Endothelial cell of hepatic sinusoid (primary cell): ENCODE measurements around the gene ASB10.

Experiments used
- in situ Hi-C: cut with HindIII; loops from 2 replicates; pipeline ENCODE4 v1.10.0; 2017; ENCODE audit warnings: low sequenced_read_pairs

Gene ASB10, protein sequence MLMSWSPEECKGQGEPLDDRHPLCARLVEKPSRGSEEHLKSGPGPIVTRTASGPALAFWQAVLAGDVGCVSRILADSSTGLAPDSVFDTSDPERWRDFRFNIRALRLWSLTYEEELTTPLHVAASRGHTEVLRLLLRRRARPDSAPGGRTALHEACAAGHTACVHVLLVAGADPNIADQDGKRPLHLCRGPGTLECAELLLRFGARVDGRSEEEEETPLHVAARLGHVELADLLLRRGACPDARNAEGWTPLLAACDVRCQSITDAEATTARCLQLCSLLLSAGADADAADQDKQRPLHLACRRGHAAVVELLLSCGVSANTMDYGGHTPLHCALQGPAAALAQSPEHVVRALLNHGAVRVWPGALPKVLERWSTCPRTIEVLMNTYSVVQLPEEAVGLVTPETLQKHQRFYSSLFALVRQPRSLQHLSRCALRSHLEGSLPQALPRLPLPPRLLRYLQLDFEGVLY

DNA sequence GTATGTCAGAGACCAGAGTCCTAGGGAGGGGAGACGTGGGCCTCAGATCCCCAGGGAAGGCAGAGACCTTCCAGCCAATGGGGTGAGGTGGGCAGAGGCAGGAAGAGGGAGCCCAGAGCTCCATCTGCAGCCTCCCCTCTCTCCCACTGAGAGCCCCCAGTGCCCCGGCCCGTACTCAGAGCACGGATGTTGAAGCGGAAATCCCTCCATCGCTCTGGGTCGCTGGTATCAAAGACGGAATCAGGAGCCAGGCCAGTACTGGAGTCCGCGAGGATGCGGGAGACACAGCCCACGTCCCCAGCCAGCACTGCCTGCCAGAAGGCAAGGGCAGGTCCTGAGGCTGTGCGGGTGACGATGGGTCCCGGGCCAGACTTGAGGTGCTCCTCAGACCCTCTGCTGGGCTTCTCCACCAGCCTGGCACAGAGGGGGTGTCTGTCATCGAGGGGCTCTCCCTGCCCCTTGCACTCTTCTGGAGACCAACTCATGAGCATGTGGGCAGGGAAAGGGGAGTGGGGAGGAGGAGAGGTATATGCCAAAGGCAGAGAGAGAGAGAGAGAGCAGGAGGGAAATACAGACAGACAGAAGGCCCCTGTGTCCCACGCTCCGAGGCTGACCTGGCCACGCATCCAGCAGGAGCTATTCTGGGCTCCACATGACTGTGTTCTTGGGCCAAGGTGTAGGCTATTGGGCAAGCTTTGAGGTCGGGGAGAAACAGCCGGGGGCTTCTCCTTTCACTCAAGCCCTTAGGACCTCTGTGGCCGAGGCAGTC is at the start of gene ASB10:
Gene ASB10 (minus strand): TSS at position 611 of the 769 bp plus-strand sequence. CDS start 120 bp downstream, at position 491.
- in situ Hi-C loops = no loop called here

DNA sequence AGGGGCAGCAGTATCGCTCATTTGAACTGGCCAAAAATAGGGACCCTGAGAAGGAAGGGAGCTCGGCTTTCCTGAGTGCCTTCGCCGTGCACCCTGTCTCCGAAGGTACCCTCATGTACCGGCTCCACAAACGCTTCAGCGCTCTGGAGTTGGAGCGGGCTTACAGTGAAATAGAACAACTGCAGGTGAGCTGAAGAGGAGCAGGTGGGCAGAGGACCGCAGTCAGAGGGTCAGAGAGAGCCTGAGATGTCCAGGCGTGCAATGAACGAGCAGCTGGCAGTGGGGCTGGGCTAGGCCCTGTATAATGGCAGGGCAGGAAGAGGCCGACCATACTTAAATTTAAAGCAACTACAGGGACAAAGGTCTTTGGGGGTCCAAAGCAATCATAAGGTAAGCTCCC is 49.4 kb upstream of the ASB10 start:
- in situ Hi-C loops = no loop called here

DNA sequence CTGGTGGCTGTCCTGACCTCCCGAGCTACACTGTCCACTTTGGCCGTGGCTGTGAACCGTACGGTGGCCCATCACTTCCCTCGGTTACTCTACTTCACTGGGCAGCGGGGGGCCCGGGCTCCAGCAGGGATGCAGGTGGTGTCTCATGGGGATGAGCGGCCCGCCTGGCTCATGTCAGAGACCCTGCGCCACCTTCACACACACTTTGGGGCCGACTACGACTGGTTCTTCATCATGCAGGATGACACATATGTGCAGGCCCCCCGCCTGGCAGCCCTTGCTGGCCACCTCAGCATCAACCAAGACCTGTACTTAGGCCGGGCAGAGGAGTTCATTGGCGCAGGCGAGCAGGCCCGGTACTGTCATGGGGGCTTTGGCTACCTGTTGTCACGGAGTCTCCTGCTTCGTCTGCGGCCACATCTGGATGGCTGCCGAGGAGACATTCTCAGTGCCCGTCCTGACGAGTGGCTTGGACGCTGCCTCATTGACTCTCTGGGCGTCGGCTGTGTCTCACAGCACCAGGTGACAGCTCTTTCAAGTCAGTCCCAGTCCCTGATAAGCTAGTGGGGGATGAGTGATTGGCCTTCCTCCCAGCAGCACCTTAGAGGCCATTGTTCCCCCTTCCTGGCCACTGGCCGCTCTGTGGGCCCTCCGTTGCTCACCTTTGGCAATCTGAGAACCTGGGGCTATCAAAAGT is 48.2 kb upstream of the ASB10 start:
- in situ Hi-C loops = no loop called here

DNA sequence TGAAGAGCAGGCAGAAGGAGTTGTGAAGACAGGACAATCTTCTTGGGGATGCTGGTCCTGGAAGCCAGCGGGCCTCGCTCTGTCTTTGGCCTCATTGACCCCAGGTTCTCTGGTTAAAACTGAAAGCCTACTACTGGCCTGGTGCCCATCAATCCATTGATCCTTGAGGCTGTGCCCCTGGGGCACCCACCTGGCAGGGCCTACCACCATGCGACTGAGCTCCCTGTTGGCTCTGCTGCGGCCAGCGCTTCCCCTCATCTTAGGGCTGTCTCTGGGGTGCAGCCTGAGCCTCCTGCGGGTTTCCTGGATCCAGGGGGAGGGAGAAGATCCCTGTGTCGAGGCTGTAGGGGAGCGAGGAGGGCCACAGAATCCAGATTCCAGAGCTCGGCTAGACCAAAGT is 46.8 kb upstream of the ASB10 start:
- in situ Hi-C loops = no loop called here

DNA sequence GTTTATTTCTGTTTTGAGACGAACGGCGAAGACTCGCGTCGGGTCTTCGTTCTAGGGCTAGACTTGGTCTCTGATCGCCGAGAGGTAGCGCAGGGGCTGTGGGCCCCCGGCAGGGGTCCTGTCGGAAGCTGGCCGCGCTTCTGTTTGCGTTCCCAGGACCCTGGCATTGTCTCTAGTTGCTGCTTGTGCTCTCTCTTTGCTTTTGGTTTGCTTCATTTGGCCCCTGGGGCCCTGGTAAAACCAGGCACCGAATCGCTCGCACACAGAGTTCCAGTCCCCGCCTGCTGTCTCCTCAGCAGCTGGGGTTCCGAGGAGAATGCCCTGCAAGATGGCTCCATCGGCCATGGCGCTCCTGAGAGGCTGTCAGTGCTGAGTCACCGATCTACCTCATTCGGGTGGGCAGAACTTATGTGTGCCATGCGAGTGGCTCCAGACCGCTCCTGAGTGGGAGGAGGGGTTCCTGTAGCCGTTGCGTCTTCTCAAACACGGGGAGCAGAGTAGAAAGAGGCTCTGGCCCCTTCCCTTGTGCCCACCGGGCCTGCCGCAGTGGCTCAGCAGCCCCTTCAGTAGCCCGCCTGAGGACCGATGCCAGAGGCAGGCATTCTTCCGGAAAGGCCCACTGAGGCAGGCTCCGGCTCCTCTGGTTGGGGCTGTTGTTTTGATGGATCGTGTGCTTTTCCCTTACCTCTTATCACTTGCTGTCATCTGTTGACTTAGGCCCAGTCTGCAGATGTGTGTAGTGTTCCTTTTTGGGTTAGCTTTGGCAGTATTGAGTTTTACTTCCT is 46.1 kb upstream of the ASB10 start:
- in situ Hi-C loops = no loop called here

DNA sequence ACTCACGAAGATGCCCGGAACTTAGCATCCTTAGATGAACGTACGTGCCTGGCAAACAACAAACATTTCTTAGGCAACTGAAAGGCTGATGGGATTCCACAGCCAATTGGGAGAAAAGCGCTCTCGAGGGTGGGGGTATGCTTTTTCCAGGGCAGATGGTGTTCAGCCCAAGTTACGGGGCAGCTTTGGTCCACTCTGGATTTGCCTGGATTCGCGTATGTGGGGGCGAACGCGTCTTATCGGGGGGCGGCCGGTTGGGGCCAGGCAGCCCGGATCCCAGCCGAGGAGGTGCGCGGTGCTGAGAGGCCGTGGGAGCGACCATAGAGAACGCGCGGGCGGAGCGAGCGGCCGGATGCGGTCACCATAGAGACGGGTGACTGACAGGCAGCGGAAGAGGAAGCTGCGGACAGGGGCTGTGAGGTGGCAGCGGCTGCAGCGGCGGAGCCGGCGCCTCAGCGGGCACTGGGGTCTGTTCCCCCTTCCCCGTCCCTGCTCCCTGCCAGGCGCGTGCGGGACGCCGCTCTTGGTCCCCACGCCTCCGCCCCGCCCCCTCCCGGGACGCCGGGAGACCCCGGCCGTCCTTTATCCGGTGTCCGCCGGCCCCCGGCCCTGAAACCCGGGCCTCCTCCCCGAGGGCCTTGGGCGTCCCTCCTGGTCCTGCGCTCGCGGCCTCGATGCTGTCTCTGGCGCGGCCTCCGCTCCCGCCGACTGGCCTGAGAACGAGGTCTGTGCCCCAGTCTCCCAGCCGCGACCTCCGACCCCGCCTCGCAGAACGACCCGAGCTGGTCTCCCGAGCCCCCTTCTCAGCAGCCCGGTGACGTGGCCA is 45.3 kb upstream of the ASB10 start, which contains the start of gene CHPF2:
Gene CHPF2 (plus strand): TSS at position 393 of the 826 bp plus-strand sequence. CDS start 1,529 bp downstream, outside the sequence.
- in situ Hi-C loops = no loop called here

DNA sequence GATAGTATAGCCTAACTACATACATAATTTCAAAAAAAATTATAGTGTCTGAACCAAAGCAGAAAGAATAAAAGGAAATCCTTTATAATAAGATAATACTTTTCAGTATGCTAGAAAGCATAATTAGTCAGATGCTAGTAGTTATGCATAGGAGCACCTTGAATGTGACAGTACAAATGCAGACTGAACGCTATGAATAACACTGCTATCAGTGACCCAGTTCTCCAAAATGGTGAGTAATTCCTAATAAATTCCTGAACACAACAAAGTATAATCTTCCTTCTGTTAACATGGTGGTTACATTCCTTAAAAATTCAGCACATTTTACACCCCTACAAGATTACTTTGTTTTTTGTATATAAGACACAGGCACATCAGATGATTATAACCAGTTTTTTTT is 44.0 kb upstream of the ASB10 start:
- in situ Hi-C loops = no loop called here

DNA sequence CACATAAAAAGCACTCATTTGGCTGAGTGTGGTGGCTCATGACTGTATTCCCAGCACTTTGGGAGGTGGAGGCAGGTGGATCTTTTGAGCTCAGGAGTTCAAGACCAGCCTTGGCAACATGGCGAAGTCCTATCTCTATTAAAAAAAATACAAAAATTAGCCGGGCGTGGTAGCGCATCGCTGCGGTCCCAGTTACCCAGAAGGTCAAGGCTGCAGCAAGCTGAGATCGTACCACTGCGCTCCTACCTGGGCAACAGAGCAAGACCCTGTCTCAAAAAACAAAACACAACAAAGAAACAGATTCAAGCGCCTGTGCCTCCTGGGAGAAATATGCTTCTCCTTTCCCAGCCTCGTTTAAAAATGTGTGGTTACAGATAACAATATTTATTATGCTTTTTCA is 42.2 kb upstream of the ASB10 start:
- in situ Hi-C loops = loop anchor here (10.0 kb wide), 1 partner anchor 94 kb away; no protein-coding TSS in a partner anchor

DNA sequence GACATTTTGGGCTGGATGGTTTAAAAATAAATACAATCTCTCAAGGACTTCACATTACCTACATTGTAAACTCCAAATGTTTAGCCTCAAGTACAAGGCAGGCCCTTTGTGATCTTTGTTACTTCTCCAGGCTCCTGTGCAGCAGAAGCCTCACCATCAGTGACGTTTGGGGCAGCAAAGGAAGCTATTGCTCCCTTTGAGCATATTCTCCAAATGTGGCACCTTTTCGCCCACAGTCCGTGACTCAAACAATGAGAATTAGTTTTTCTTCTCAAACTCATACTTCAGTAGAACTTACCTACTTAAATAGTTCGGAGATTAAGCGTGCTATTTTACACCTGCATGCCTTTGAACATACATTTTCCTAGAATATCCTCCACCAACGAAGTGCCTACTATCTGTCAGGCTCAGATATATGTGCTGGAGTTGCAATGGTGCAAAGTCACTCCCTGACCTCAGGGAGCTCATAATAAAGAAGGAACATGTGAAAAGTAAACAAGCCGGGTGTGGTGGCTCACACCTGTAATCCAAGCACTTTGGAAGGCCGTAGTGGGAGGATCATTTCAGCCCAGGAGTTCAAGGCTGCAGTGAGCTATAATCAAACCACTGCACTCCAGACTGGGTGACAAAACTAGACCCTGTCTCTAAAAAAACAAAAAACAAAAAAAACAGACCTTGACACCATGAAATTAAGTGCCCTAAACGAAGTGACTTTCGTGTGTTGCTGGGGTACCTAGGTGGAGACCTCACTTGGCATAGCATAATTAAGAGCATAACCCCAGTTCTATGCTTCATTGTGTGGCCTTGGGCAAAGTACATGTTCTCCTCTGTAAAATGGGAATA is 41.2 kb upstream of the ASB10 start:
- in situ Hi-C loops = loop anchor here (10.0 kb wide), 1 partner anchor 93 kb away; no protein-coding TSS in a partner anchor

DNA sequence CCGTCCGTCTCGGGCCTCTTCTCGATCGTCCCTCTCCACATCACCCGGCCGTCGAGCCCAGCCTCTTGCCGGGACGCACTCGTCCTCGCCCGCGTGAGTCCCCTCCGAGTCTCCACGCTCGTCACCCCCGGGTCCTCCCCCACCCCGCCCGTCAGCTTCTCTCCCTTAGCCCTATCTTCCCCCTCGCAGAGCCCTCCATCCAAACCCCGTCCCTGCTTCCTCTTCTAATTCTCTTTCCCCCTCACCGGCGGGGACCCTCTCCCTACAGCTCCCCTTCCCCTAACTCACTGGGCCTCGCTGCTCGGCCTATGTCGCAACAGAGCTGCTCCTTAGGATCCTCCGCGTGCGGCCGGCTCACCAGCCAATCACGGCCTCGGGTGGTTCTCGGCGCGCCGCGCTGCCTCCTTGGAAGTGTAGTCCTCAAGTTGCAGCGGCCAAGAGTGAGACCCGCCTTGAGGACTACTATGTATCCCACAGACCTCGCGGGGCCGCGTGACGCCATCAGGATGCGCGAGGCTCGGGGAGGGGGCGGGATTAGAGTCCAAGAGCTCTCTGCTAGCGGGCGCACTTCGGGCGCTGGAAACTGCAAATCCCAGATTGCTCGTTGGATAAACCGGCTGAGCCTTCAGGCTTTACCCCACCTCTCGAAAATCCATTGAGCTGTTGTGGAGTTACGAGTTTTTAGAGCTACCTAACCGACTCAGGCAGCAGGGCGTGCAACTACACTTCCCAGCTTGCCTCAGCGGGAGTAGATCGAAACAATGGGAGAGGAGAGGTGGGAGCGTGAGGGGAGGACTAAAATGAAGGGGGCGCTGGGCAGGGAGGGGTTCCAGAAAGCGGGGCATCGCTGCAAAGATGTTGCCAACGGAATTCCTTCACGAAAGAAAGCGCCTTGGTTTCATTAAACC is 40.1 kb upstream of the ASB10 start, which contains the start of gene ABCF2:
Gene ABCF2 (minus strand): TSS at position 331 of the 908 bp plus-strand sequence. CDS start 747 bp downstream, outside the sequence.
- in situ Hi-C loops = loop anchor here (10.0 kb wide), 1 partner anchor 92 kb away; no protein-coding TSS in a partner anchor

DNA sequence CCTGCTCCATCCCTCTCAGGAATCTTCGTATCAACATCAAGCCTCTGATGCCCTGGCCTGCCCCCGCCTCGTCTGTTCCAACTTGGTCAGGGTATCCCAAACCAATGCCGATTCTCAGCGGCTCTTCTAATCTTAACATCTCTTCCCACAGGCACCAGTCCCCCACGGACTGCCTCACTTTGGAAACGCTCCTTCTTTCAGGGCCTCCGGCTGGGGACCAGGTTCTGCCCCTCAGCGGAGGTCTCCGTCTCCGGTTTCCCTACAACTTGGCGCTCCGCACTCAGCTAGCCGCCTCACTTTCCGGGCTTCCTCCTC is 39.5 kb upstream of the ASB10 start:
- in situ Hi-C loops = loop anchor here (10.0 kb wide), 1 partner anchor 92 kb away; no protein-coding TSS in a partner anchor

DNA sequence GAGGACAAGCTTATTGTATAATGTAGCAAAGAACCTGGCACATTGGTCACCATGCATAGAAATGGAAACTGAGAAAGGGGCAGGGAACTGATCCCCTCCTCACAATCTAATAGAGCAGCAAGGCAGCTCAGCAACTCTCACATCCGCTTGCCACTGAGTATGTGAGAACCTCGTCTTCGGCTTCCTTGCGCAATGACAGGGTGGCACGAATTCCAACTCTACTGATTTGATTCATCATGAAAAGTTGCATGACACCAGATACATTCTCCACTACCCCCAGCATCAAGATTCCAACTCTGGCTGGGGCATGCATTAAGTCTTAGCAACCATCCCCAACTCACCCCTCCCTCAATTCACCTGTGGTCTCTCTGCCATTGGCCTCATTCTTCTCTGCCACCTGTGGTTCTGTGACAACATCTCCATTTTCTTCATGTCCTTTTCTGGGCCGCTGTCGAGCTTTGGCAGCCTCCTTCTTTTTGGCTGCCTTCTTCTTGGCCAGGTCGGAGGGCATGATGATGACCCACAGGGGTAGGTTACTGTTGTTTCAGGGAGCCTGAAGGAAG is 39.0 kb upstream of the ASB10 start:
- in situ Hi-C loops = loop anchor here (10.0 kb wide), 1 partner anchor 91 kb away; no protein-coding TSS in a partner anchor

DNA sequence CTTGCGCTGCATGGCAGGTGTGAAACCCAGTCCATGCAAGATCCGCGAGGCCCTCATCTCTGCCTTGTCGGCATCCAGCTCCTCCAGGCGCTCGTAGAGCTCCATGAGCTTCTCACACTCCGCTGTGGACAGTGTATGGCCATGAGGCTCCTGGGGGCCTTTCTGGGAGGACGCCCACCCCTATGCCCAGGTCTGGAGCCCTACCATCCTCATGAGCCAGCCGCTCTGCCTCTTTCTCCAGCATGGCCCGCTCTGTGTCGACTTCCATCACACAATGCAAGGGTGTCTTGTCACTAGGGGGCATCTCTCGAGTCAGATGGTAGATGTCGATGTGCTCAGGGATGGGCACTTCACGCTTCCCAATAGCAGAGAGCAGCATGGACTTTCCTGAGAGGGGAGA is 36.7 kb upstream of the ASB10 start:
- in situ Hi-C loops = loop anchor here (10.0 kb wide), 1 partner anchor 89 kb away; no protein-coding TSS in a partner anchor

DNA sequence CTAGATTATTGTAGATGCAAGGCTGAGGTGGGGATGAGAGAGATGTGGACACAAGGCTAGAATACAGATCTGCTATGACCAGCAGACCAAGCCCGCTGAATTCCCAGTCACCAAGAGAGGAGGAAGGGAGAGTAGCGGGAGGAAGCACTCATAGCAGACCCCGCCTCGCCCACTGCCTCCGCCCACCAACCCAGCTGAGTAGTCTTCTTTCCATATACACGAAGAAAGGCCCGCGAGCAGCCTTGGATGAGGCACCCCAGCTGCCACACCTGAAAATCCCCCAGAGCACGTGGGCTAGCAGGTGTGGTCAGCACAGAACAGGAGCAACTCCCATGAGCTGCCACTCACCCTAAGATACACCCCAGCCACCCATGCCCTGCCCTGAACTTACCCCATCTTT is 31.1 kb upstream of the ASB10 start:
- in situ Hi-C loops = no loop called here

DNA sequence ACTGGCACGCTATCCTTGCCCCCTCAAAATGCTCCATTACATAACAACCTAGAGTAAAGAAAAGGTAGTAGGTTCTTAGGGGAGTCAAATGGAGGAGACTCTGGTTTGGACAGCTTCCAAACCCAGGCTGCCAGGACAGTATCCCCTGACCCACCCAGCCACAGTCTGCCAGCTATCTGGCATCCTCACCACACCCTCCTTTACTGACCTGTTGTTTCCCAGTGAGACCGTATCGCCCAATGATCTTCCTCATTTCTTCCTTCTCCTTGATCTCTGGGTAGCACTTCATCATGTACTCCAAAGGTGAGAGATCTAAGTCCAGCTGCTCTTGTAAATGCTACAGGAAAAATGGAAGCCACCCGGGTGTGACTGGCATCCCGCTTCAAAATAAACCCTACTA is 28.3 kb upstream of the ASB10 start:
- in situ Hi-C loops = no loop called here

DNA sequence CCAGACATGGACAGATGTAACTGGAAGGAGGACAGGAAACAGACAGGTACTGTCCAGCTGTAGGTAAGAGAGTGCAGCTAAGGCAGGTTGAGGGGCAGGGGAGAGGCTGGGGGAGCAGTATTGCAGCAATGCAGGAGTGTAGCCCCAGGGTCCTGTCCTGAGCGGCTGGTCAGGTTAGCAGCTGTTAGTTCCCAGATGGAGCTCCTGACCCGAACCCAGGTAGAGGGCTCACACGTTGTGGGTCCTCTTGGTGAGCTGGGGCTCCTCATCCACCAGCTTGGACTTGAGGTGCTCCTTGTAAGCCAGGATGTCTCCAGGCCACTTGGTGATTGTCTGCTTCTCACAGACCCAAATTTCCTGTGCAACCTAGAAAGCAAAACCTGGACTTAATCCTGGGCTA is 26.8 kb upstream of the ASB10 start:
- in situ Hi-C loops = no loop called here

DNA sequence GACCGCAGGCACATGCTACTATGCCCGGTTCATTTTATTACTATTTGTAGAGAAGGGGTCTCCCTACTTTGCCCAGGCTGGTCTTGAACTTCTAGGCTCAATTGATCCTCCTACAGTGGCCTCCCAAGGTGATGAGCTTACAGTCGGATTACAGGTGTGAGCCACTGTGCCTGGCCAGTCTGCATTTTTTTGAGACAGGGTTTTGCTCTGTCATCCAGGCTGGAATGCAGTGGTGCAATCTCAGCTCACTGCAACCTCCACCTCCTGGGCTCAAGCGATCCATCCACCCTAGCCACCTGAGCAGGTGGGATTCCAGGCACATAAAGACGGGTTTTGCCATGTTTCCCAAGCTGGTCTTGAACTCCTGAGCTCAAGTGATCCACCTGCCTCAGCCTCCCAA is 25.6 kb upstream of the ASB10 start:
- in situ Hi-C loops = no loop called here
